Testis (tissue), 3 donors: ENCODE data around the gene GPX7. TPM values are rescaled to one million over a fixed set of nuclear protein-coding genes. Genes with fewer than 3 reads are reported as not detected.
"Not testable (repeated sequence)": the region's sequence is repeated elsewhere in the genome, so short reads cannot be mapped to it uniquely, and the experiment has no call there.

ENCODE experiments used
- DNase-seq: peaks from one replicate; pipeline ENCODE4 v3.0.0-alpha.2; 2019
- H3K27ac ChIP-seq, 2 donors: fragments of 200-600 bp; sonication (generic); one replicate each; pipeline ENCODE4 v1.5.1; 2019
- H3K27me3 ChIP-seq: fragments of 200-600 bp; sonication (generic); one replicate; pipeline ENCODE4 v1.5.1; 2019
- H3K36me3 ChIP-seq: fragments of 200-600 bp; sonication (generic); one replicate; pipeline ENCODE4 v1.5.1; 2017; ENCODE audit warnings: low read depth; ENCODE audit errors: missing control alignments
- H3K4me1 ChIP-seq: fragments of 200-600 bp; sonication (generic); one replicate; pipeline ENCODE4 v1.5.1; 2019
- H3K4me3 ChIP-seq, 2 donors: fragments of 200-600 bp; sonication (generic); one replicate each; pipeline ENCODE4 v1.5.1; 2017 to 2019
- H3K9me3 ChIP-seq: fragments of 200-600 bp; sonication (generic); one replicate; pipeline ENCODE4 v1.5.1; 2017
- CTCF ChIP-seq, 3 experiments: fragments of 450-650 bp in 2 of 3; fragments of 200-600 bp in 1 of 3; sonication (generic) in 1 of 3; IDR thresholded peaks; one replicate each; pipeline ENCODE4 v1.5.1; 2016 to 2019; ENCODE audit warnings: antibody characterized with exemption in 3 of 3, mild to moderate bottlenecking in 2 of 3, moderate library complexity in 1 of 3
- POLR2A ChIP-seq: fragments of 450-650 bp; IDR thresholded peaks from one replicate; pipeline ENCODE4 v1.6.1; 2017; ENCODE audit warnings: antibody characterized with exemption, mild to moderate bottlenecking, moderate library complexity
- WGBS, 2 donors: methylation state at CpG; one replicate each; pipeline ENCODE4 v1.1.5; 2018; 5-methylcytosine and 5-hydroxymethylcytosine counted together
- intact Hi-C: fragments of 100-400 bp; cut with DNase I; formaldehyde crosslinking; loops from one replicate; pipeline ENCODE4 v1.15.1; 2023; ENCODE audit warnings: low total_unique reads
- polyA plus RNA-seq: library from polyadenylated mRNA; stranded (reverse); fragments of 350-450 nt; fragmentation: Illumina TruSeq; extraction: RNeasy Lipid Tissue Mini Kit (QIAGEN cat#74804); gene quantifications from one replicate; pipeline ENCODE4 v1.2.3, GENCODE V29; 2014; ENCODE audit warnings: low read depth, low replicate concordance; ENCODE audit not compliant: insufficient read depth
- total RNA-seq, 2 donors: library from RNA; depleted of rRNA; stranded (reverse); fragments of >200 nt; gene quantifications; one replicate each; pipeline ENCODE4 v1.2.3, GENCODE V29; 2016

GPX7 gene
- total and polyA plus RNA-seq, 3 donors from 2014 or later: 14.5 to 26.6 (median 23.2) TPM

- DNase-seq: no peak
- no peak overlapping the region for H3K4me3 ChIP-seq
- intact Hi-C loops: no loop called here
- no peak for TF ChIP-seq CTCF (IDR thresholded peaks at IDR 0.05)
- TF ChIP-seq POLR2A: no peak
- H3K4me1 ChIP-seq: no peaks in the 10 kb centered on the region
- H3K36me3 ChIP-seq: no peaks in the 10 kb centered on the region
- H3K27ac ChIP-seq: no peak overlapping the region
- 96 to 100% methylated on average over 1 of the region's 1 CpG for WGBS, 2 donors
- H3K27me3 ChIP-seq: no peaks in the 10 kb centered on the region
- H3K9me3 ChIP-seq: no peaks in the 10 kb centered on the region
These were observed 26.1 kb upstream of the GPX7 start for GRCh38 chr1:52576074-52576473.

GRCh38 chr1:52578066-52578465 is 24.1 kb upstream of the GPX7 start:
- H3K27ac ChIP-seq, H3K36me3 ChIP-seq, DNase-seq, intact Hi-C loops, H3K27me3 ChIP-seq, H3K4me3 ChIP-seq, H3K4me1 ChIP-seq, H3K9me3 ChIP-seq: not testable (repeated sequence)
- WGBS, 2 donors: 96 to 98% methylated on average over 3 of the region's 3 CpGs

GRCh38 chr1:52579415-52579814 is 22.8 kb upstream of the GPX7 start:
- no peaks in the 10 kb centered on the region for H3K9me3 ChIP-seq
- 38 to 53% methylated on average over 2 of the region's 2 CpGs for WGBS, 2 donors
- intact Hi-C loops: no loop called here
- H3K36me3 ChIP-seq: no peaks in the 10 kb centered on the region
- no peak overlapping the region for H3K4me3 ChIP-seq
- TF ChIP-seq CTCF (IDR thresholded peaks at IDR 0.05) (no peak), POLR2A (no peak)
- no peak overlapping the region for H3K27ac ChIP-seq
- DNase-seq: no peak
- H3K27me3 ChIP-seq: no peaks in the 10 kb centered on the region
- no peaks in the 10 kb centered on the region for H3K4me1 ChIP-seq

- no peak overlapping the region for H3K4me3 ChIP-seq
- no peak for TF ChIP-seq CTCF (IDR thresholded peaks at IDR 0.05)
- no peak for TF ChIP-seq POLR2A
- DNase-seq: no peak
- H3K4me1 ChIP-seq: no peaks in the 10 kb centered on the region
- no peak overlapping the region for H3K27ac ChIP-seq
- no peaks in the 10 kb centered on the region for H3K27me3 ChIP-seq
- WGBS, 2 donors: 84 to 99% methylated on average over 3 of the region's 3 CpGs
- H3K9me3 ChIP-seq: no peaks in the 10 kb centered on the region
- H3K36me3 ChIP-seq: no peaks in the 10 kb centered on the region
- intact Hi-C loops: no loop called here
These were observed 21.9 kb upstream of the GPX7 start for GRCh38 chr1:52580283-52580682.

- Histone ChIP-seq H3K27ac (no peak overlapping the region), H3K27me3 (no peaks in the 10 kb centered on the region), H3K4me1 (no peaks in the 10 kb centered on the region), H3K9me3 (no peaks in the 10 kb centered on the region), H3K36me3 (no peaks in the 10 kb centered on the region), H3K4me3 (no peak overlapping the region)
- WGBS, 2 donors: 94% methylated on average over 10 of the region's 10 CpGs
- DNase-seq: no peak
- TF ChIP-seq CTCF (IDR thresholded peaks at IDR 0.05): no peak
- no peak for TF ChIP-seq POLR2A
- intact Hi-C loops: no loop called here
These were observed 20.0 kb upstream of the GPX7 start for GRCh38 chr1:52582116-52582696.
